ENCODE measurements around the gene MLXIP.

The MLXIP gene

DNA sequence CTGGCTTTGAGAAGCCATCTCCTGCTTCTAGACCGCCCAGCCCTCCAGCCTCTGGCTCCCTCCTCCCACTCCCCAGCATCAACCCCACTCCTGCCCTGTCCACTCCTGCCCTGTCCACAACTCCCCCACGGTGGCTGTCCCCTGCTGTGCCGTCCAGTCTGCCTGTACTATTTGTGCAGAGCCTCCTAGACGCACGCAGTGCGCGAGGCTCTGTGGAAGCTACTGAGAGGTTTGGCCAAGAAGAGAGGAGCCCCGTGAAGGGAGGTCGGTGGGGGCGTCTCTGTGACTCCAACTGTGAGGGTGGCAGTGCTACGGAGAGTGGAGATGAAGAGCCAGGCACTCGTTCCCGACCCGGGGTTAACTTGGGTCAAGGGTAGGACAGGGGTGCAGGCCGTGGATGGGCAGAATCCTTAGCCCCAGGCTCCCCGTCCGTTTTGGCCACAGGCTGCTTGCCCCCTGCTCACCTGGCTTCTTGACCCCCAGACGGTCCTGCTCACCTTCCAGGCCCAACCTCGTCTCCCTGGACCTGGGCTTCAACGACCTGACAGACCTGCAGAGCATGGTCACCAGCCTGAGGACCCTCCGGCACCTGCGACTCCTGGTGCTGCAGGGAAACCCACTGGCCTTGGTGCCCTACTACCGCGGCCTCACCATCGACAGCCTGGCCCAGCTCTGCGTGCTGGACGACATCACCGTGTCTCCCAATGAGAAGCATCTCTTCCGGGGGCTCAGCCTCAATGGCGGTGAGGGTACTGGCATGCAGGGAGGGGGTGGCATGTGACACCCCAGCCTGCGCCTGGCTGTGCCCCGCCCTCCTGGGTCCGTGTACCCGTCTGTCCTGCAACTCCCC lies 111.3 kb downstream of the MLXIP start:
- DNase-seq: no peak

DNA sequence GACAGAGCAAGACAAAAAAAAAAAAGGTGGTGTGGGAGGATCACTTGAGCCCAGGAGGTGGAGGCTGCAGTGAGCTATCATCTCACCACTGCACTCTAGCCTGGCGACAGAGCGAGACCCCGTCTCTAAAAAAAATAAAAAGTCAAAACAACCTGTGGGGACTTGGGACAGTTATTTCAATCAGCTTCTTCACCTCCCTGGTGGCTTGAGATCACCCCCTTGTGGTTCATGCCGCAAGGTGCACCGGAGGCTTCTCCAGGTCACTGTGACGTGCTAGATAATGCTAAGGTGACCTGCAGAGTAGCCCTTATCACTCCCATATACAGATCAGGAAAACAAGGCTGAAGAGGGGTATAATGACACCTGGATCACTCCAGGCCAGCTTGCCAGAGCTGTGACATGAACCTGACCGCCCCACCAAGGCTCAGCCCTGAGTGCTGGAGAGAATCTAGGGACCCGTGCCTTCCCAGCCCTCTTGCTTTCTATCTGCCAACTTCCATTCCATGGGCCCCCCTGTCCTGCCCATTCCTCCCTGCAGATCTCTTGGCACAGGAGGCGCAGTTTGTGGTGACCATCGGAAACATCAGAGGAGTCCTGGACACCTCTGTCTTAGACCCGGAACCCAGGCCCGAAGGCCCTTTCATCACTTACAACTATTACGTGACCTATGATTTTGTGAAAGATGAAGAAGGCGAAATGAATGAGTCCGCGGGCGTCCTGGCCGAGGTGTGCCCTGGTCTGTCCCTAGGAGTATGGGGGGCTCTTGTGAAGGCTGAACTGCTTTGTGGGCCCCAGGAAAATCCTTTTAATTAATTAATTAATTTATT lies 112.5 kb downstream of the MLXIP start:
- peak; percentile 22 for DNase-seq

DNA sequence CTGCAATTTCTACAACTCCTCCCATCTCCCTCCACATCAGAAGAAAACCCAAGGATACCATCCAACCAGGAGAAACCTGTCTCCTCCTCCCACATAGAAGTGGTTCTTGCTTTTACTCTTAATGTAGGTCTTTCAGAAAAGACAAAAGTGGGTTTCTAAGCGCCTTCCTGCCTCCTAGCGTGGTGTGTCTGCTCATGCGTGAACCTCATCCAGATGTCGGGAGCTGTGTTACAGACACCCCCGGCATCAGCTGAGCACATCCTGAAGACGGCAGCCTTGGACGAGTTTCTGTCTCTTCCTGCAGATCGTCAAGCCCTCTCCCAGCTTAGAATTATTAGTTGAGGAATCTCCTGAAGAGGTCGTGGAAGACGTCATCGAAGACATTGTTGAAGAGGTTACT lies 113.9 kb downstream of the MLXIP start:
- DNase-seq: no peak

DNA sequence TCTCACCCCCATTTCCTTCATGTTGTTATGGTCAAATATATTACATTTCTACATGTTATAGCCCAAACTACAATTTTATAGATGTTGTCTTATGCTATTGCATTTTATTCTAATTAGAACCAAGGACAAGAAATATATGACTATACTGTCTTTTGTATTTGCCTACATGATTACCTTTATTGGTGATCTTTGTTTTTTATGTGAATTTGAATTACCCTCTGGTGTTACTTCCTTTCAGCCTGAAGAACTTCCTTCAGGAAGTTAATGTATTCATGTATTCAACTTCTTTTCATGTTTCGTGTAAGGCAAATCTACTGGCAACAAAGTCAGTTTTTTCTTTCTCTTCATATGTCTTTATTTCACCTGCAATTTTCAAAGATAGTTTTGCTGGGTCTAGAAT lies 116.2 kb downstream of the MLXIP start:
- DNase-seq: no peak

DNA sequence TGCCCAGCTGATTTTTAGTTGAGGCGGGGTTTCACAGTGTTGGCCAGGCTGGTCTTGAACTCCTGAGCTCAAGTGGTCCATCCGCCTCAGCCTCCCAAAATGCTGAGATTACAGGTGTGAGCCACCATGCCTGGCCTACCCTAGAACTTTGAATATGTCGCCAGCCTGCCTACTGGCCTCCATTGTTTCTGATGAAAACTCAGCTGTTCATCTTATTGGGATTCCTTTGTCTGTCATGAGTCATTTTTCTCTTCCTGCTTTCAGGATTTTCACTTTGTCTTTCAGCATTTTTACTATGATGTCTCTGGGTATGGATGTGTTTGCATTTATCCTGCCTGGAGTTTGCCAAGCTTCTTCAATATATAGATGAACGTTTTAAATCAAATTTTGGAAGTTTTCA lies 116.8 kb downstream of the MLXIP start:
- DNase-seq: no peak

Data from NCI-H226 (cell line).